ENCODE data around the gene PARD3.

PARD3 gene

GRCh38 chr10:34825414-34825813 lies 10.3 kb upstream of the PARD3 start:
- Histone ChIP-seq H3K36me3 (ENCODE audit: control insufficient read depth, insufficient read depth, low read length) (no peaks in the 10 kb centered on the region), H3K4me1 (ENCODE audit: control insufficient read depth, insufficient read depth, low read length, poor library complexity, severe bottlenecking) (no peaks in the 10 kb centered on the region), H3K27ac (ENCODE audit: insufficient read depth, low read length, poor library complexity, severe bottlenecking) (no peak overlapping the region)

GRCh38 chr10:34824870-34825269 lies 9.8 kb upstream of the PARD3 start:
- H3K27ac ChIP-seq (ENCODE audit: insufficient read depth, low read length, poor library complexity, severe bottlenecking), result no peak overlapping the region
- H3K27me3 ChIP-seq (replicated peaks; ENCODE audit: control insufficient read depth, insufficient read depth, low read length, poor library complexity, severe bottlenecking), result no peaks in the 10 kb centered on the region
- no peak overlapping the region for H3K4me3 ChIP-seq (ENCODE audit: insufficient read depth, low read depth, low read length, poor library complexity, severe bottlenecking)
- DNase-seq, result no peak
- no peaks in the 10 kb centered on the region for H3K4me1 ChIP-seq (ENCODE audit: control insufficient read depth, insufficient read depth, low read length, poor library complexity, severe bottlenecking)
- no peaks in the 10 kb centered on the region for H3K9me3 ChIP-seq (ENCODE audit: control insufficient read depth, low read length)
- no peaks in the 10 kb centered on the region for H3K36me3 ChIP-seq (ENCODE audit: control insufficient read depth, insufficient read depth, low read length)

More at GRCh38 chr10:34825414-34825813, 10.3 kb upstream of the PARD3 start:
- DNase-seq, result no peak
- Histone ChIP-seq H3K9me3 (ENCODE audit: control insufficient read depth, low read length) (no peaks in the 10 kb centered on the region), H3K27me3 (replicated peaks; ENCODE audit: control insufficient read depth, insufficient read depth, low read length, poor library complexity, severe bottlenecking) (no peaks in the 10 kb centered on the region), H3K4me3 (ENCODE audit: insufficient read depth, low read depth, low read length, poor library complexity, severe bottlenecking) (no peak overlapping the region)

GRCh38 chr10:34821587-34822585 lies 6.8 kb upstream of the PARD3 start:
- DNase-seq, result no peak
- H3K4me3 ChIP-seq (ENCODE audit: insufficient read depth, low read depth, low read length, poor library complexity, severe bottlenecking), result no peak overlapping the region
- no peak overlapping the region for H3K27ac ChIP-seq (ENCODE audit: insufficient read depth, low read length, poor library complexity, severe bottlenecking)
- H3K36me3 ChIP-seq (ENCODE audit: control insufficient read depth, insufficient read depth, low read length), result no peaks in the 10 kb centered on the region
- H3K9me3 ChIP-seq (ENCODE audit: control insufficient read depth, low read length), result no peaks in the 10 kb centered on the region
- no peaks in the 10 kb centered on the region for H3K27me3 ChIP-seq (replicated peaks; ENCODE audit: control insufficient read depth, insufficient read depth, low read length, poor library complexity, severe bottlenecking)
- no peaks in the 10 kb centered on the region for H3K4me1 ChIP-seq (ENCODE audit: control insufficient read depth, insufficient read depth, low read length, poor library complexity, severe bottlenecking)

GRCh38 chr10:34817586-34817985 lies 2.5 kb upstream of the PARD3 start:
- Histone ChIP-seq H3K36me3 (ENCODE audit: control insufficient read depth, insufficient read depth, low read length) (no peaks in the 10 kb centered on the region), H3K4me1 (ENCODE audit: control insufficient read depth, insufficient read depth, low read length, poor library complexity, severe bottlenecking) (no peaks in the 10 kb centered on the region), H3K9me3 (ENCODE audit: control insufficient read depth, low read length) (no peaks in the 10 kb centered on the region), H3K4me3 (ENCODE audit: insufficient read depth, low read depth, low read length, poor library complexity, severe bottlenecking) (no peak overlapping the region), H3K27me3 (replicated peaks; ENCODE audit: control insufficient read depth, insufficient read depth, low read length, poor library complexity, severe bottlenecking) (peaks cover 5% of the 10 kb centered on the region), H3K27ac (ENCODE audit: insufficient read depth, low read length, poor library complexity, severe bottlenecking) (no peak overlapping the region)
- DNase-seq, result no peak

- H3K4me3 ChIP-seq (ENCODE audit: insufficient read depth, low read depth, low read length, poor library complexity, severe bottlenecking), result no peak overlapping the region
- H3K4me1 ChIP-seq (ENCODE audit: control insufficient read depth, insufficient read depth, low read length, poor library complexity, severe bottlenecking), result no peaks in the 10 kb centered on the region
- H3K36me3 ChIP-seq (ENCODE audit: control insufficient read depth, insufficient read depth, low read length), result no peaks in the 10 kb centered on the region
- peaks cover 5% of the 10 kb centered on the region for H3K27me3 ChIP-seq (replicated peaks; ENCODE audit: control insufficient read depth, insufficient read depth, low read length, poor library complexity, severe bottlenecking)
- no peak for DNase-seq
- H3K9me3 ChIP-seq (ENCODE audit: control insufficient read depth, low read length), result no peaks in the 10 kb centered on the region
- H3K27ac ChIP-seq (ENCODE audit: insufficient read depth, low read length, poor library complexity, severe bottlenecking), result no peak overlapping the region
These were observed 2.0 kb upstream of the PARD3 start for GRCh38 chr10:34817054-34817453.

- no peaks in the 10 kb centered on the region for H3K36me3 ChIP-seq (ENCODE audit: control insufficient read depth, insufficient read depth, low read length)
- H3K4me1 ChIP-seq (ENCODE audit: control insufficient read depth, insufficient read depth, low read length, poor library complexity, severe bottlenecking), result no peaks in the 10 kb centered on the region
- no peak overlapping the region for H3K27ac ChIP-seq (ENCODE audit: insufficient read depth, low read length, poor library complexity, severe bottlenecking)
- no peaks in the 10 kb centered on the region for H3K9me3 ChIP-seq (ENCODE audit: control insufficient read depth, low read length)
- DNase-seq, result no peak
- no peak overlapping the region for H3K4me3 ChIP-seq (ENCODE audit: insufficient read depth, low read depth, low read length, poor library complexity, severe bottlenecking)
- H3K27me3 ChIP-seq (replicated peaks; ENCODE audit: control insufficient read depth, insufficient read depth, low read length, poor library complexity, severe bottlenecking), result peaks cover 5% of the 10 kb centered on the region
These were observed 1.5 kb upstream of the PARD3 start for GRCh38 chr10:34816501-34817002.

- no peaks in the 10 kb centered on the region for H3K9me3 ChIP-seq (ENCODE audit: control insufficient read depth, low read length)
- H3K4me1 ChIP-seq (ENCODE audit: control insufficient read depth, insufficient read depth, low read length, poor library complexity, severe bottlenecking), result no peaks in the 10 kb centered on the region
- no peaks in the 10 kb centered on the region for H3K36me3 ChIP-seq (ENCODE audit: control insufficient read depth, insufficient read depth, low read length)
- no peak overlapping the region for H3K4me3 ChIP-seq (ENCODE audit: insufficient read depth, low read depth, low read length, poor library complexity, severe bottlenecking)
- peaks cover 5% of the 10 kb centered on the region for H3K27me3 ChIP-seq (replicated peaks; ENCODE audit: control insufficient read depth, insufficient read depth, low read length, poor library complexity, severe bottlenecking)
- no peak overlapping the region for H3K27ac ChIP-seq (ENCODE audit: insufficient read depth, low read length, poor library complexity, severe bottlenecking)
- DNase-seq, result no peak
These were observed 995 bp upstream of the PARD3 start for GRCh38 chr10:34816085-34816496.

GRCh38 chr10:34814913-34815184 lies 247 bp downstream of the PARD3 start:
- H3K27ac ChIP-seq (ENCODE audit: insufficient read depth, low read length, poor library complexity, severe bottlenecking), result no peak overlapping the region
- no peaks in the 10 kb centered on the region for H3K9me3 ChIP-seq (ENCODE audit: control insufficient read depth, low read length)
- DNase-seq, result no peak
- H3K36me3 ChIP-seq (ENCODE audit: control insufficient read depth, insufficient read depth, low read length), result no peaks in the 10 kb centered on the region
- H3K27me3 ChIP-seq (replicated peaks; ENCODE audit: control insufficient read depth, insufficient read depth, low read length, poor library complexity, severe bottlenecking), result peaks cover 5% of the 10 kb centered on the region
- H3K4me1 ChIP-seq (ENCODE audit: control insufficient read depth, insufficient read depth, low read length, poor library complexity, severe bottlenecking), result no peaks in the 10 kb centered on the region
- H3K4me3 ChIP-seq (ENCODE audit: insufficient read depth, low read depth, low read length, poor library complexity, severe bottlenecking), result no peak overlapping the region

GRCh38 chr10:34814223-34814912 lies 728 bp downstream of the PARD3 start:
- no peak for DNase-seq
- no peaks in the 10 kb centered on the region for H3K9me3 ChIP-seq (ENCODE audit: control insufficient read depth, low read length)
- no peak overlapping the region for H3K4me3 ChIP-seq (ENCODE audit: insufficient read depth, low read depth, low read length, poor library complexity, severe bottlenecking)
- no peak overlapping the region for H3K27ac ChIP-seq (ENCODE audit: insufficient read depth, low read length, poor library complexity, severe bottlenecking)
- no peaks in the 10 kb centered on the region for H3K36me3 ChIP-seq (ENCODE audit: control insufficient read depth, insufficient read depth, low read length)
- no peaks in the 10 kb centered on the region for H3K4me1 ChIP-seq (ENCODE audit: control insufficient read depth, insufficient read depth, low read length, poor library complexity, severe bottlenecking)
- peaks cover 5% of the 10 kb centered on the region for H3K27me3 ChIP-seq (replicated peaks; ENCODE audit: control insufficient read depth, insufficient read depth, low read length, poor library complexity, severe bottlenecking)

- Histone ChIP-seq H3K9me3 (ENCODE audit: control insufficient read depth, low read length) (no peaks in the 10 kb centered on the region), H3K27ac (ENCODE audit: insufficient read depth, low read length, poor library complexity, severe bottlenecking) (no peak overlapping the region), H3K27me3 (replicated peaks; ENCODE audit: control insufficient read depth, insufficient read depth, low read length, poor library complexity, severe bottlenecking) (peaks cover 5% of the 10 kb centered on the region), H3K4me1 (ENCODE audit: control insufficient read depth, insufficient read depth, low read length, poor library complexity, severe bottlenecking) (no peaks in the 10 kb centered on the region), H3K4me3 (ENCODE audit: insufficient read depth, low read depth, low read length, poor library complexity, severe bottlenecking) (no peak overlapping the region), H3K36me3 (ENCODE audit: control insufficient read depth, insufficient read depth, low read length) (no peaks in the 10 kb centered on the region)
- no peak for DNase-seq
These were observed 1.4 kb downstream of the PARD3 start for GRCh38 chr10:34813626-34814222.
